Neuron (in vitro differentiated cells): ENCODE measurements around the gene PACRG.

ENCODE experiments used
- H2AFZ ChIP-seq: one replicate; pipeline ENCODE4 v1.6.1; 2013; ENCODE audit warnings: low read depth, mild to moderate bottlenecking, inconsistent platforms, low read length, moderate library complexity
- H3K27me3 ChIP-seq: one replicate; pipeline ENCODE4 v1.6.1; 2013; ENCODE audit warnings: low read length; ENCODE audit not compliant: insufficient read depth
- H3K36me3 ChIP-seq: one replicate; pipeline ENCODE4 v1.6.1; 2013; ENCODE audit warnings: low read length; ENCODE audit not compliant: insufficient read depth
- H3K4me1 ChIP-seq: one replicate; pipeline ENCODE4 v1.6.1; 2013; ENCODE audit warnings: low read length; ENCODE audit not compliant: insufficient read depth
- H3K4me3 ChIP-seq: 2 replicates; pipeline ENCODE4 v1.5.1; 2013; ENCODE audit warnings: mild to moderate bottlenecking, low read length, moderate library complexity
- H3K9me3 ChIP-seq: one replicate; pipeline ENCODE4 v1.6.1; 2013; ENCODE audit warnings: low read length

Gene PACRG

DNA sequence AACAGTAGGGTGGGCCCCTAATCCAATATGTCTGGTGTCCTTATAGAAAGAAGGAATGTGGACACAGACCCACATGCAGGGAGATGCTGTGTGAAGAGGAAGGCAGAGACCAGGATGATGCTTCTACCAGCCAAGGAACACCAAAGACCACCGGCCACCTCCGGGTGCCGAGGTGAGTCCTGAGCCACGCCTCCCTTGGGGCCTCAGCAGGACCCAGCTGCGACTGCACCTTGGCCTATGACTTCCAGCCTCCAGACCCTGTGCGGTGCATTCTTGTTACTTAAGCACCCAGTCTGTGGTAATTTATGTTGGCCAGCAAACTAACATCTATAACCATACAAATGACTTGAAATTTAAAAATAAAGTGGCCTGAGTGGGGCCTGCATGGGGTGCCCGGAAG is 607.3 kb downstream of the PACRG start:
- H3K36me3 ChIP-seq: no peaks in the 10 kb centered on the region
- H3K4me1 ChIP-seq: peaks cover 35% of the 10 kb centered on the region
- no peak overlapping the region for H2AFZ ChIP-seq
- H3K4me3 ChIP-seq: no peak overlapping the region
- no peaks in the 10 kb centered on the region for H3K9me3 ChIP-seq
- no peaks in the 10 kb centered on the region for H3K27me3 ChIP-seq

DNA sequence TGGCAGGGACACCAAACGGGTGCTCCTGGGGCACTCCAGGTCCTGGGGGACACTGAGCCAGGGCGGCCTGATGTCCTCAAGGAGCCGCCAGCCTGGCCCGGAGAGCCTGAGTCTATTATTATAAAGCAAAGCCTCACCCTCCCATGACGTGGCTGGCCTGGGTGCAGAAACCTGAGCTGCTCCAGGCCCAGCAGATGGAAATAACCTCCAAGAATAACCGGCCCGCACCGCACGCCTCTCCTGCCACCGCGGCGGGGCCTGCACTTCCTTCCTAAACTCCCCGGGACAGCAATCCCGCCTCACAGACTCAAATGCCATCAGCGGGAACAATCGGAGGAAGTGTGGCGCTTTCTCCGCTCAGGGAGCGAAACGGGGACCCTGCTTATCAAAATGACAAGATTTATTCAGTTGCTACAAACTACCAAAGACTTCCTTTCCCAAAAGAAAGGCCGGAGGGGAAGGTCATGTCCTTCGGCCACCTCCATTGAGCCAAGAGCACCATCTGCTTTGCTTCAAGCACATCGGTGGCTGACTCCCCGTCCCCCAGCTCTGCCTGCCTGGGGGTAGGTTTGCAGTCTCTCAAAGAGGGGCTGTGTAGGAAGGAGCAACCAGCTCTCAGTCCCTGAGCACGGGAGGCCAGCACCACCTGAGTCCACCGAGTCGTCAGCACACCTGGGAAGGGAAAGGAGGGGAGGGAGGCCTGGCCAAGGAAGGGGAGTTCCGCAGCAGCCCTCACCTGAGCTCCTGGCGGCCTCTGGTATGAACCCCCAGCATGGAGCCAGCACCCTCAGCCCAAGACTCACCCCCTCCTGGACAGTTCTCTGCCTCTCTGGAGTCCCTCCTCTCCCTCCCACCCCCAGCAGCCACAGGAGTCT is 608.1 kb downstream of the PACRG start:
- no peaks in the 10 kb centered on the region for H3K36me3 ChIP-seq
- H3K27me3 ChIP-seq: no peaks in the 10 kb centered on the region
- no peak overlapping the region for H2AFZ ChIP-seq
- no peaks in the 10 kb centered on the region for H3K9me3 ChIP-seq
- peaks cover 42% of the 10 kb centered on the region for H3K4me1 ChIP-seq
- no peak overlapping the region for H3K4me3 ChIP-seq

DNA sequence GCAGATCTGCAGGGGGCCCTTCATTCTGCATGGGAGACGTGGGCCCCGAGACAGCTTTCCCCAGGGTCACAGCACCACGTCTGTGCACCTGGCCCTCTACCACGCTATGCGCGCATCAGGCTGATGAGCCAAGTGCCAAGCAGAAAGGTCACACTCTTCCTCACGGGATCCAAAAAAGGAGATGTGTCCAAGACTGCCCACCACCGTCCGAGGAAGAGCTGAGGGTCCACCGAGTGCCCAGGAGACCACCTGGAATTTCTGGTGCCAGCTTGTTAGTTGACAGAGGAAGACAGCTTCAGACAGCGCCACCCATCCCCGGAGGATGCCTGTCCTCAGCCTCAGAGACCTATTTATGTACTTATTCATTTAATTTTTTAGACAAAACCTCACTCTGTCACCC is 609.2 kb downstream of the PACRG start:
- Histone ChIP-seq H3K36me3 (no peaks in the 10 kb centered on the region), H3K27me3 (no peaks in the 10 kb centered on the region), H3K9me3 (no peaks in the 10 kb centered on the region), H3K4me1 (peaks cover 53% of the 10 kb centered on the region), H3K4me3 (no peak overlapping the region), H2AFZ (no peak overlapping the region)

DNA sequence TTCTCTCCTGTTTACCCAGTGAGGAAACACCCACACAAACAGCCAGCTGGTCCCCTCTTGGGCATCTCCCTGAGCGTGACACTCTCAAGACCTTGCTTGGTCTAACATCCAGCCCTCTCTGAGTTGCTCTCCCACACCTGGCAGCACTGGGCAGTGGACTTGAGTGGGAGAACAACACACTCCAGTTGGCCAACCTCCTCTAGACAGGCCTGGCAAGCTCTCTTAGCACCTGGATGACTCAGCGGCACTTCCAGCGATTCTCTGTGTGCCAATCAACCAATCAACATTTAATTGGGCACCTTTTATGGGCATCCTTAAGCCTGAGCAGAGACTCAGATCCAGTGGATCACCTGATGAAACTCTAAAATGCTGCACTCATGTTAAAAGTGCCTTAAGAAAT is 610.2 kb downstream of the PACRG start:
- peaks cover 60% of the 10 kb centered on the region for H3K4me1 ChIP-seq
- H3K9me3 ChIP-seq: no peaks in the 10 kb centered on the region
- H2AFZ ChIP-seq: no peak overlapping the region
- no peak overlapping the region for H3K4me3 ChIP-seq
- no peaks in the 10 kb centered on the region for H3K36me3 ChIP-seq
- H3K27me3 ChIP-seq: no peaks in the 10 kb centered on the region

DNA sequence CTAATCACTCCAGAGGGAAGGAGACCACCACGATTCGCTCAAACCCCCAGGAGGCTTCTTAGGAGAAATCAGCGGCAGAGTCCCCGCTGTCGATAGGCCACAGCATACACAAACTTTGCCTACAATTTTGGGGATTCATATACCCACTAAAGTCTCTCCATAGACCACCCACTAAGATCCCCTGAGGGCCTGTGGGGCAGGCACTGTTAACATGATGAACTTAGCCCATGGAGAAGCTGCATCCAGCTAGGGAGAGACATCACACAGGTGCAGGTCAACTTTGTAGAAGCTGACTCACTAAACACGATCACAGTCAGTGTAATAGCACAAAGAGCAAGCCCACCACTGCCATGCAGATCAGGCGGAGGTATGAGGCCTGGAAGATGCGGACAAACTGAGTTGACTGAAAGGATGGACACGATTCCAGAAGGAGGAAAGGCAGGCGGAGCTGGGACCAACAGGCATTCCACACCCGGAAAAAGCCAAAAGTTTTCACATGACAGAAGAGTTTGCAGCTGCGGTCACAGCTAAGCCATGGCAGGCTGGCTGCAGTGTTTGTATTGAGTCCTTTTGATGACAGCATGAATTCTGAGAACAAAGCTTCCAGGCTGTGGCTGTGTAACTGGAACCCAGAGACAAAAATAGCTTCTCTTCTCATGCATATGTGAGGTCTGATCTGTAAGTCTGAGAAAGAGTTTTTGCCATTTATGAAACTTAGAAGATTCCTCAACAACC is 611.1 kb downstream of the PACRG start:
- Histone ChIP-seq H3K4me3 (peak overlapping the region; percentile 27), H3K4me1 (peaks cover 60% of the 10 kb centered on the region), H3K9me3 (no peaks in the 10 kb centered on the region)

DNA sequence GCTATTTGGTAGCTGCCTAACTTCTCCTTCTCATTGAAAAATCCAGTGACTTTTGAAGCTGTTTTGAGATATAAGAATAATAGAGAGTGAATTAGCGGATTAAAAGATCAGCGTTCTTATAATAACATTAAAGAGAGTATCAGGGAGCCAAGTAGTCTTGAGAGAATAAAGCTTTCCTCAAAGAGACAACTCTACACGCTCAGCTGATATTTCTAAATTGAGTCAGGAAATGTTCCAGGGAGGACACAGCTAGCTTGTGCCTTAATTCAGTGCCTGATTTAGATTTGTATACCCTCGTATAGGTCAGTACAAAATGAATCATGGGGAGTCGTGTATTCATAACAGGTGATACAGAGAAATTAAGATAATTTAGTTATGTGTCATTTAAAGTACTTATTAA is 611.7 kb downstream of the PACRG start:
- peaks cover 60% of the 10 kb centered on the region for H3K4me1 ChIP-seq

More for the DNA sequence above, 611.1 kb downstream of the PACRG start:
- Histone ChIP-seq H2AFZ (peak overlapping the region; percentile 1), H3K36me3 (no peaks in the 10 kb centered on the region), H3K27me3 (no peaks in the 10 kb centered on the region)

DNA sequence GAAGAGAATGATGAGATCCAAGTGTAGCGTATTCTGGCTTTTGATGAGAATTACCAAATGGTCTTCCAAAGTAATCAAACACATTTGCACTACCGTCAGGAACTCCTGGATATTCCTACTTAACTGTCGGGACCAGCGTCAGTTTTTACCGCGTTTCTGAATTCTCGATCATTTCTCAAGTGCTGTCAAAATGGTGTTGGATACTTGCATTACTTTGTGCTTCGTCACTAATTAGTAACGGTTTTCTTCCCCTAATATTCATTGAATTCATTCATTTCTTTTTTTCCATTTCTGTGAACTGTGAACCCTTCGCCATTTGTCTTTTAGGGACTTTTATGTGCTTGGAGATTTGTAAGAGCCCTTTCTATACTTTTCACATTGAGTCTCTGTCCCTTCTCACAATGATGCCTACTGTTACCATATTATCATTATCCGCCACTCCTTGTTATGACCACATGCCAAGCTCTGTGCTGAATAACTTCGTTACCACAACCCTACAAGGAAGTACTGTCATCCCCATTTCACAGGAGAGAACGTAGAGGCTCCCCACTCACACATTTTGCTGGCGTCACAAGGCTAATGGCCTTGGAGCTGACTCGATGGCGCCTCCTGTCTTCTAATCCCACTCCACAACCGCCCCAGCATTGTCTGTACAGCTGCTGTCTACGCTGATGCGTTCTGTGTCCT is 612.6 kb downstream of the PACRG start:
- Histone ChIP-seq H3K36me3 (no peaks in the 10 kb centered on the region), H3K4me1 (peaks cover 55% of the 10 kb centered on the region), H2AFZ (no peak overlapping the region), H3K9me3 (no peaks in the 10 kb centered on the region), H3K27me3 (no peaks in the 10 kb centered on the region), H3K4me3 (no peak overlapping the region)

More for the DNA sequence above, 611.7 kb downstream of the PACRG start:
- Histone ChIP-seq H3K9me3 (no peaks in the 10 kb centered on the region), H2AFZ (peak overlapping the region; percentile 1), H3K4me3 (peak overlapping the region; percentile 27), H3K36me3 (no peaks in the 10 kb centered on the region), H3K27me3 (no peaks in the 10 kb centered on the region)

DNA sequence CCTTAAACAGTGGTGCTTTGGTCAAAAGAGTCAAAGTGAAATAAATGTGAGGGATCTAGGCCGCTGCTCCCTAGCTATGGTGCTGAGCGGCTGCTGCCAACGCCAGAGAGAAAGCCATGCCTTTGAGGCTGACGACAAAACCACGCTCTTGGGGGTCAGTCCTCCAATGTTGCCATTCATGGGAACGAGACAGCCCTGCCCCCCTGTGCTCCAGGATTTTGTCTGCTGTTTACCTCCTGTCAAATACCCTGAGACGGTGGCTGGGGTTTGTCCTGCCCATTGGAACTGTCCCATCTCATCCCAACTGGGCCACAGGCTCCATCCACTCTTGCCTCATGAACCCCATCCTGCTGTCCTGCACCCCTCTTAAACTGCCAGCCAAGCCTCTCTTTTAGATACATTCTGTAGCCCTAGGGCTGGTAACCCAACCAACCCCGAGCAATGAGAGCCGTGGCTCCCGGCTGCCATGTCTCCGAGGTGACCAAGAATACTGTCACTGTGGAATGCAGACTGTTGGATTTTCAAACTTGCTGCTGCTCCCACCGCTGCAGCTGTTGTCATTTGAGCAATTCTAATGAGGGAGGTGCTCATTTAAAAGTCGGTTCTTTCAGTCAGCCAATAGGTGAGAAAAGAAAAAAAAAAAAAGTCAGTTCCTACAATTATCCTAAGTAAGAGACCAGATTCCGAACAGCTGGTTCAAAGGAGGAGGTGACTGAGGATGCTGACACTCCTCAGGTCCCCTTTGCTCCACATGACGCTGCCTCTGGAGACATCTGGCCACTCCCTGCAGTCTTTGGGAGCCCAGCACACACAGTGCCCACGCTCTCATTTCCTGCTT is 613.7 kb downstream of the PACRG start:
- peak overlapping the region; percentile 3 for H3K4me3 ChIP-seq
- H3K4me1 ChIP-seq: peaks cover 47% of the 10 kb centered on the region
- no peaks in the 10 kb centered on the region for H3K9me3 ChIP-seq
- no peak overlapping the region for H2AFZ ChIP-seq
- no peaks in the 10 kb centered on the region for H3K27me3 ChIP-seq
- H3K36me3 ChIP-seq: no peaks in the 10 kb centered on the region

DNA sequence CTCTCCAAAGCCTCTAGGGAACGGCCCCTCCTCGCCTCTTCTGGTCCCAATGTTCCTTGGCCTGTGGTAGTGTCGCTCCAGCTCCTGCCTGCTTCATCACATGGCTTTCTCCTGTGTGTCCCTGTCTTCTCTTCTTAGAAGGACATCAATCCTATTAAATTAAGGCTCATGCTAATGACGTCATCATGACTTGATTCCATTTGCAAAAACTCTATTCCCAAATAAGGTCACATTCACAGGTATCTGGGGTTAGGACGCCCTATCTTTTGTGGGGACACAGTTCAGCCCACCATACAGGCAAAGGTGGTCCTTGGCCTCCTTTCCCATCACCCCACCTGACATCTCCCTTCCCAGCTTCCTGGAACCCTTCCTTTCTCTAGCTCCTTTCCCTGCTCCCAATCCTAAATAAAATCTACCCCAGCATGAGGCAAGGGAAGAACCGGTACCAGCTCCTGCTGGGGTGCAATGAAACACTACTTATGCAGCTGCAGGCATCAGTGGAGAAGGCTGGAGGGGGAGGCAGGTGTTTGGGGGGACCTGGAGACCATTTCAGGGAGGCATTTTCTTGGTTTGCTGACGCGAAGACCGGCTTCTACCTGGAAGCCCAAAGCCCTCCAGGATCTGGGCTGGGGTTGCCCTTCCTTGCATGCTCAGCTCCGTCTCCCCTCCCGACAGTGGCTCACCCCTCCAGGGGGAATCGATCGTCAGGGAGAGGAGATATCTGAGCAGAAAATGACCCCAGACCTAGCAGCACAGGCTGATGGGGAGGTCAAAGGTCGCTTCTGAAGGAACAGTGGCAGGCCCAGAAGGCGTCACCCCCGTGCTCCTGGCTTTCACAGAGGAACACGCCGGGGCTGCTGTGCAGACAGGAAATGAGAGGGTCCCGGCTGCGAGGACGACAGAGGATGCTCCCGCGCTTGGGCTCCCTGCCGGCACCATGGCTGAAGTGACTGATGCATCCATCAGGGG is 615.1 kb downstream of the PACRG start:
- Histone ChIP-seq H3K36me3 (no peaks in the 10 kb centered on the region), H2AFZ (no peak overlapping the region), H3K9me3 (no peaks in the 10 kb centered on the region), H3K27me3 (no peaks in the 10 kb centered on the region), H3K4me1 (peaks cover 48% of the 10 kb centered on the region), H3K4me3 (no peak overlapping the region)

DNA sequence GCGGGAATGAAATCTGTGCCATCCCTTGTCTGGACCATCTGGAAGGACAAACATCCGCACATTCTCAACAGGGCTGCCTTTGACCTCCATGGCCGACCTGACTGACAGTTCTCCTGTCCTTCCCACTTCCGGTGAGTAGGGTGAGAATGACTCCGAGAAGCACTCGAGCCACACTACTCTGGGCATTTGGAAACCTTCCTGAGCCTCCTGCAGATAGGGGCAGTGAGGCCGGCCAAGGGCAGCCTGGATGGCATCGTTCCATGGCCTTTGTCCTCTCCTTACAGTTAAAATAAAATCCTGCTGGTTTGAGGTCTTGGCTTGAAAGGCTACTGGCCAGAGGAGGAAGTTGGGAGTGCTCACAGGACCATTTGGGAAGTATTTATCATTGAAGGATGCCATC is 615.8 kb downstream of the PACRG start:
- H3K36me3 ChIP-seq: no peaks in the 10 kb centered on the region
- no peaks in the 10 kb centered on the region for H3K27me3 ChIP-seq
- H3K4me1 ChIP-seq: peaks cover 41% of the 10 kb centered on the region
- H3K9me3 ChIP-seq: peaks cover 2% of the 10 kb centered on the region
- H2AFZ ChIP-seq: no peak overlapping the region
- no peak overlapping the region for H3K4me3 ChIP-seq

DNA sequence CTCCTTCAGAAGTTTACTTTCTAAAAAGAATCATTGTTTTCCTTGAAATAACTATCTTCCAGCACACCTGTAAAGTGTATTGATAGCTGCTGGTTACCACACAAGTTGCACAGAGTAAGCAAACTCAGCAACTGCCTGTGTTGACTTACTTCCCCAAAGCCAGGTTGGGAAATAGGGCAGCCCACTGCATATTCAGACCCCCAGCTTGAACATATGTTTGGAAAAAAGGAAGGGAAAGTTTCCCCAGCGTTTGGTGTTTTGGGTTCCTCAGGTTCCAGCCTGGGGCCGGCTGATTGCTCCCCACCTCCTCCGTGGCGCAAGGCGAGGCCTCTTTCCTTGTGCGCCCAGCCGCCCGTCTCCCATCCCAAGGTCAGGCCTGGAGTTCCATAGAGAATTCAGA is 616.6 kb downstream of the PACRG start:
- no peak overlapping the region for H2AFZ ChIP-seq
- no peaks in the 10 kb centered on the region for H3K27me3 ChIP-seq
- H3K9me3 ChIP-seq: peaks cover 2% of the 10 kb centered on the region
- H3K36me3 ChIP-seq: no peaks in the 10 kb centered on the region
- H3K4me3 ChIP-seq: no peak overlapping the region
- peaks cover 41% of the 10 kb centered on the region for H3K4me1 ChIP-seq

DNA sequence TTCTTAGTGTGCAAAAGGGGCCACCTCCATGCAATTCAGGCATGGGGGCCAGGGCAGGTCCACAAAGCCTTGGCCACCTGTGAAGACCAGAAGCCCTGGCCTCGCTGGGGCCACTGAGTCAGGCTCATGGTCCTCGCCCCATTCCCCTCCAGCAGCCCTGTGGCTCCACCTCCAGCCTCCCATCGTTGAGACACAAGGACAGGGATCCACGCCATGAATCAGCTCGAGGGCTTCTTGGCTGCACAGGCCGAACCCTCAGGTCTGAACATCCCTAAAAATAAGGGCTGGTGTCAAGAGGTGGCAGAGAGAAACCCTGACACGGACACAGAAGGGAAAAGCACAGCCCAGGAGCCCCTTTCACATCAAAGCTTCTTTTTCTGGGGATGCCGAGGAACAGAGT is 618.2 kb downstream of the PACRG start:
- peaks cover 29% of the 10 kb centered on the region for H3K4me1 ChIP-seq

More for the DNA sequence above, 618.2 kb downstream of the PACRG start:
- no peaks in the 10 kb centered on the region for H3K36me3 ChIP-seq
- H3K27me3 ChIP-seq: no peaks in the 10 kb centered on the region
- no peak overlapping the region for H3K4me3 ChIP-seq
- H3K9me3 ChIP-seq: peaks cover 2% of the 10 kb centered on the region
- H2AFZ ChIP-seq: no peak overlapping the region
